Sigmoid colon (tissue), 7 donors: Measurements from ENCODE around the gene SLC25A25. TPM values are rescaled to one million over a fixed set of nuclear protein-coding genes. Genes with fewer than 3 reads are reported as not detected.

Experiments
- DNase-seq: peaks from one replicate; pipeline ENCODE4 v3.0.0-alpha.2; 2019
- H3K27ac ChIP-seq, 4 donors: fragments of 200-600 bp; sonication (generic); one replicate each; pipeline ENCODE4 v1.5.1; 2016 to 2019; ENCODE audit warnings: mild to moderate bottlenecking in 1 of 4
- H3K27me3 ChIP-seq, 3 donors: fragments of 200-600 bp; sonication (generic); one replicate each; pipeline ENCODE4 v1.5.1; 2019; ENCODE audit warnings: mild to moderate bottlenecking in 1 of 3
- H3K36me3 ChIP-seq, 4 donors: fragments of 200-600 bp; sonication (generic); one replicate each; pipeline ENCODE4 v1.5.1; 2016 to 2019
- H3K4me1 ChIP-seq, 4 donors: fragments of 200-600 bp; sonication (generic); one replicate each; pipeline ENCODE4 v1.5.1; 2017 to 2019
- H3K4me3 ChIP-seq, 4 donors: fragments of 200-600 bp; sonication (generic); one replicate each; pipeline ENCODE4 v1.5.1; 2017 to 2019; ENCODE audit warnings: mild to moderate bottlenecking in 2 of 4, moderate library complexity in 1 of 4
- H3K9me3 ChIP-seq, 4 donors: fragments of 200-600 bp in 3 of 4; sonication (generic) in 3 of 4; one replicate each; pipeline versions ENCODE4 v1.5.1 to v1.6.1; 2013 to 2019
- EP300 ChIP-seq, 4 donors: sonication (generic); formaldehyde crosslinking; IDR thresholded peaks; one replicate each; pipeline ENCODE4 v1.6.1; 2017; ENCODE audit warnings: antibody characterized with exemption in 4 of 4
- POLR2A ChIP-seq, 2 donors: fragments of 450-650 bp; IDR thresholded peaks; one replicate each; pipeline ENCODE4 v1.6.1; 2016; ENCODE audit warnings: antibody characterized with exemption in 2 of 2, mild to moderate bottlenecking in 2 of 2, moderate library complexity in 2 of 2
- POLR2AphosphoS5 ChIP-seq, 4 donors: sonication (generic); formaldehyde crosslinking; IDR thresholded peaks; one replicate each; pipeline ENCODE4 v1.6.1; 2017; ENCODE audit warnings: antibody characterized with exemption in 4 of 4
- WGBS, 2 donors: extraction: QIAGEN DNeasy Blood & Tissue Kit; methylation state at CpG; one replicate each; pipeline ENCODE4 v1.1.7; 2013; 5-methylcytosine and 5-hydroxymethylcytosine counted together
- intact Hi-C: fragments of 100-400 bp; cut with DNase I; formaldehyde crosslinking; loops from one replicate; pipeline ENCODE4 v1.15.1; 2023
- polyA plus RNA-seq, 3 donors: library from polyadenylated mRNA; stranded (reverse); fragments of 200-250 nt; gene quantifications; one replicate each; pipeline ENCODE4 v1.2.3, GENCODE V29; 2013
- total RNA-seq, 4 donors: library from RNA; depleted of rRNA; stranded (reverse); fragments of >200 nt; gene quantifications; one replicate each; pipeline ENCODE4 v1.1.0, GENCODE V29; 2016
- TF ChIP-seq, protein P1 (sequence below), 4 experiments: fragments of 450-650 bp in 3 of 4; fragments of 200-600 bp in 1 of 4; IDR thresholded peaks; one replicate each; pipeline ENCODE4 v1.5.1; 2016 to 2019; ENCODE audit warnings: antibody characterized with exemption in 4 of 4, mild to moderate bottlenecking in 3 of 4, moderate library complexity in 2 of 4
- donor health status: healthy with polysubstance abuse.
- donor health status: Bipolar disorder and iron deficiency.
- donor health status: healthy.

The SLC25A25 gene
- total and polyA plus RNA-seq, 7 donors, result 10.2 to 77.2 (median 16.6) TPM

DNA sequence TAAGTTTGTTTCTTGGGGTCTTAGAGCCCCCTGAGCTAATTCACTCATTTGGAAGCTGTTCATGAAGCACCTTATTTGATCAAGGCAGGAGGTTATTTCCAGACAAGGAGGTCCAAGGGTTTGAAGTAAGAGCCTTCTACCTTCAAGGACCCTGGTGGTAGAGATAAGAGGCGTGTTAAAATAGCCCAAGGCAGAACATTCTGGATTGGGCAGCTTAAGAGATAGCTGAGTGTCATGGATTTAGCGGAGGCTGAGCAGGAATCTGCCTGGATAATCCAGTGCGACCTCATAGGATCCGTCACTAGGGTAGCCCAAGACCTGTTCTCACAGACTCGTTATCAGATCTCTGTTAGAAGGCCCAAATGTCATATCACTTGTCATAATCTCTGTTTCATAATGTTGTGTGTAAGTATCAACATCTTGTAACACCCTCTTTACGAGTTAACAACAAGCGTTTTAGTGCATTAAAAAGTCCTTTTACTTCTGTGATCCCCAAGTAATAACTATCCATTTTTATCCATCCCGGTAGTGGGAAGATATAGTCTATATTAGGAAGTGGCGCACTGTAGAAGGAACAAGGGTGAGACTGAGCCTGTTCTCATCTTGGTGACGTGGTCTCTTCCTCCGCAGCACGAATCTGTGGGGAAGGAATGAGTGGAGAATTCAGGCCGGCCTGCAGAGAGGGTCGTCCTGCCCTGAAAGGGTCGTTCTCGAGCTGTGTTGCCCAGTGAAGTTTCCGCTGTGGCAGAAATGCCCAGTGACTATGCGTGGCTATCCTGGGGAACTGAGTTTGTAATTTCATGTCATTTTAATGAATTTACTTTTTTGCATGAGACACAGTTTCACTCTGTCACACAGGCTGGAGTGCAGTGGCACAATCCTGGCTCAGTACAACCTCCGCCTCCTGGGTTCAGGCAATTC, 28.8 kb downstream of the SLC25A25 start:
- Histone ChIP-seq H3K9me3 (no peaks in the 10 kb centered on the region), H3K27ac (peak overlapping the region; percentile 91 to 98 (median 92)), H3K4me3 (no peak overlapping the region), H3K27me3 (no peaks in the 10 kb centered on the region), H3K36me3 (peaks cover 0 to 10% (median 7%) of the 10 kb centered on the region in 4 donors), H3K4me1 (peaks cover 0 to 81% (median 75%) of the 10 kb centered on the region in 4 donors)
- TF ChIP-seq EP300 (IDR thresholded peaks at IDR 0.05) (no peak), POLR2AphosphoS5 (IDR thresholded peaks at IDR 0.05) (no peak), POLR2A (IDR thresholded peaks at IDR 0.05) (no peak)
- TF ChIP-seq, protein P1, sequence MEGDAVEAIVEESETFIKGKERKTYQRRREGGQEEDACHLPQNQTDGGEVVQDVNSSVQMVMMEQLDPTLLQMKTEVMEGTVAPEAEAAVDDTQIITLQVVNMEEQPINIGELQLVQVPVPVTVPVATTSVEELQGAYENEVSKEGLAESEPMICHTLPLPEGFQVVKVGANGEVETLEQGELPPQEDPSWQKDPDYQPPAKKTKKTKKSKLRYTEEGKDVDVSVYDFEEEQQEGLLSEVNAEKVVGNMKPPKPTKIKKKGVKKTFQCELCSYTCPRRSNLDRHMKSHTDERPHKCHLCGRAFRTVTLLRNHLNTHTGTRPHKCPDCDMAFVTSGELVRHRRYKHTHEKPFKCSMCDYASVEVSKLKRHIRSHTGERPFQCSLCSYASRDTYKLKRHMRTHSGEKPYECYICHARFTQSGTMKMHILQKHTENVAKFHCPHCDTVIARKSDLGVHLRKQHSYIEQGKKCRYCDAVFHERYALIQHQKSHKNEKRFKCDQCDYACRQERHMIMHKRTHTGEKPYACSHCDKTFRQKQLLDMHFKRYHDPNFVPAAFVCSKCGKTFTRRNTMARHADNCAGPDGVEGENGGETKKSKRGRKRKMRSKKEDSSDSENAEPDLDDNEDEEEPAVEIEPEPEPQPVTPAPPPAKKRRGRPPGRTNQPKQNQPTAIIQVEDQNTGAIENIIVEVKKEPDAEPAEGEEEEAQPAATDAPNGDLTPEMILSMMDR (IDR thresholded peaks at IDR 0.05), result no peak
- WGBS, 2 donors, result 89% methylated on average over 19 of the region's 19 CpGs
- DNase-seq, result no peak
- intact Hi-C loops, result no loop called here

DNA sequence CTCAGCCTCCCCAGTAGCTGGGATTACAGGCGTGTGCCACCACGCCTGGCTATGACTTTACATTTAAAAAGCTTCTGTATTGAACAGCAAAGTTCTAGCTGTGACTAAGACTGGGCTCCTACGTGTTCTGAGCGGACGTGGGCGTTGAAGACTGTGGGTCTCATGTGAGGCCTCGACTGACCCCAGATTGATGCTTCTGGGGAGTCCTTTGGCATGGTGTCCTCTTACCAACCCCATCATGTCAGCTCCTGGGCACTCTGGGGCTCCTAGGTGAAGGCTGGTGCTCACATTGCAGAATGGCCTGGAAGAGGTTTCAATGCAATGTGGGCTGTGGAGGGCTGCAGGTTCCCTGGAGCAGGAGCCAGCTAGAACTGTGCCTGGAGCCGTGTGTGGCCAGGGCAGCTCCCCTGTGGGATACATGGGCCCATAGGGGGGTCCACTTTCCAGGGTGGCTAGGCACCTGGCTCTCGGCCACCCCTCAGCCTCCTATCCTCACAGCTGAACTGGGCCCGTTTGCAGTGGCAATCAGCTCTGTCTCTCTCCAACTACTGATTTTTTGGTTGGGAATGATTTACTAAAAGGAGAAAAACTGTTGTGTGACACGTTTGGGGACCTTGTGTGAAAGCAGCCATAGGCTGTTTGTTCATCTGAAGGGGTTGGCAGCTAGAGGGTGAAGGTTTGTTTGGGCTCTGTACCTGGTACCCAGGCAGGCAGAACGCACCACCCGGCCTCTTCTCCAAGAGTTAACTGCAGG, 29.7 kb downstream of the SLC25A25 start:
- Histone ChIP-seq H3K36me3 (peaks cover 6 to 18% (median 15%) of the 10 kb centered on the region in 4 donors), H3K4me3 (peak overlapping the region in 2 of 4 donors; percentile 49 to 55), H3K4me1 (peaks cover 0 to 74% (median 67%) of the 10 kb centered on the region in 4 donors), H3K9me3 (no peaks in the 10 kb centered on the region), H3K27ac (peak overlapping the region; percentile 91 to 98 (median 92)), H3K27me3 (no peaks in the 10 kb centered on the region)
- TF ChIP-seq POLR2A (IDR thresholded peaks at IDR 0.05) (no peak), POLR2AphosphoS5 (IDR thresholded peaks at IDR 0.05) (no peak), EP300 (IDR thresholded peaks at IDR 0.05) (no peak)
- TF ChIP-seq, protein P1 (IDR thresholded peaks at IDR 0.05), result no peak
- DNase-seq, result no peak
- intact Hi-C loops, result loop anchor here (2.0 kb wide), 2 partner anchors 19 to 129 kb away; no protein-coding TSS in a partner anchor
- 56 to 67% methylated on average over 13 of the region's 13 CpGs for WGBS, 2 donors

DNA sequence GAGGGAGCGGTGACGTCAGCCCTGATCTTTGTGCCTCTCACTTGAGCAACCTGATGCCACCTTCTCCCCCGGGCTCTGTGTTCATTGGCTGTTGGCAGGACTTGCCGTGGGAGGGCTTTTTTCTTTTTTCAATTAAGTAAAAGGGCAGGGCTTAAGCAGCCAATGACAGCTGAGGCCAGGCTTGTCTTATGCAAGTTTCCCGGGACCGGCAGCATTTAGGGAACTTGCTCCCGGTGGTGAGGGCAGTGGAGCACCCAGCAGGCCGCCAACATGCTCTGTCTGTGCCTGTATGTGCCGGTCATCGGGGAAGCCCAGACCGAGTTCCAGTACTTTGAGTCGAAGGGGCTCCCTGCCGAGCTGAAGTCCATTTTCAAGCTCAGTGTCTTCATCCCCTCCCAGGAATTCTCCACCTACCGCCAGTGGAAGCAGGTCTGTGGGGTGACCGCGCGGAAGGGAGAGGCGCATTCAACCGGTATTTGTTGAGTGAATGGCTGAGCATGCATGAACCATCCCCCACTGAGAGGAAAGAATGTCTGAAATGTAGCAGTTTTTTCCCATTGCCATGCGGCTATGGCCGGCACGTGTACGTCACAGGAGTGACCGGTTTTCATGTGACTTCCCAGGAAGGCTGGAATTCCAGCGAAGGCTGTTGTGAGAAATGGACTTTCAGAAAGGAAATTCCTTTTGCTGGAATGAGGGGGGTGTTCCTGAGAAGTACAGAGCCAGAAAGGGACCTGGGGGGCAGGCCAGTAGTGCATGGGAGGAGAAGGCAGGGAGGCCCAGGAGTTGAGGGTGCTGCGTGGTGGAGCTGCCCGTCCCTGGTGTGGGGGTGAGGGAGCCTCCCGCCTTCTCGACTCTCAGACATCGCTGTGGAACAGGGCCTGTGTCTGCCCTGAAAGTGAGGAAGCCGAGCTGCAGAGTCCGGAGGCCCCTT, 30.5 kb downstream of the SLC25A25 start:
- peaks cover 12 to 26% (median 22%) of the 10 kb centered on the region in 4 donors for H3K36me3 ChIP-seq
- peak overlapping the region; percentile 28 to 55 (median 47) for H3K4me3 ChIP-seq
- no peaks in the 10 kb centered on the region for H3K9me3 ChIP-seq
- peak; percentile 99 for DNase-seq
- TF ChIP-seq EP300 (IDR thresholded peaks at IDR 0.05) (peak in 3 of 4 donors; percentile 83 to 91 (median 89)), POLR2A (IDR thresholded peaks at IDR 0.05) (peak; percentile 94 to 96), POLR2AphosphoS5 (IDR thresholded peaks at IDR 0.05) (peak; percentile 94 to 97 (median 96))
- TF ChIP-seq, protein P1 (IDR thresholded peaks at IDR 0.05), result no peak
- H3K27me3 ChIP-seq, result no peaks in the 10 kb centered on the region
- H3K27ac ChIP-seq, result peak overlapping the region; percentile 91 to 98 (median 92)
- peaks cover 0 to 66% (median 58%) of the 10 kb centered on the region in 4 donors for H3K4me1 ChIP-seq
- intact Hi-C loops, result loop anchor here (2.0 kb wide), 2 partner anchors 18 to 130 kb away; no protein-coding TSS in a partner anchor
- 7 to 41% methylated on average over 32 of the region's 32 CpGs for WGBS, 2 donors
